NCI-H524 treated with DMSO at 0.1 percent for 48 hours (cell line): ENCODE measurements around the gene NRBP1.

Experiments
- DNase-seq: peaks from one replicate; lab custom pipeline; 2025; lab: John Stamatoyannopoulos, UW

Gene NRBP1

GRCh38 chr2:27428213-27428977, at the start of gene NRBP1:
Gene NRBP1 (plus strand): TSS chr2:27428631. CDS start chr2:27433274, 4,643 bp downstream.
- DNase-seq = peak; percentile 88

GRCh38 chr2:27378809-27379290, 49.6 kb upstream of the NRBP1 start:
- DNase-seq = no peak

GRCh38 chr2:27379383-27379835, 49.0 kb upstream of the NRBP1 start:
- DNase-seq = no peak

- DNase-seq = no peak
Measured at GRCh38 chr2:27379836-27380625, 48.4 kb upstream of the NRBP1 start.

GRCh38 chr2:27380626-27381545, 47.5 kb upstream of the NRBP1 start, which contains the start of gene ZNF513:
Gene ZNF513 (minus strand): TSS chr2:27380734. CDS start chr2:27380526, 208 bp downstream.
- peak; percentile 52 for DNase-seq

- DNase-seq = peak; percentile 58
Measured at GRCh38 chr2:27381577-27382181, 46.8 kb upstream of the NRBP1 start.

GRCh38 chr2:27390822-27391679, 37.4 kb upstream of the NRBP1 start:
- no peak for DNase-seq

GRCh38 chr2:27393225-27393624, 35.2 kb upstream of the NRBP1 start:
- no peak for DNase-seq

GRCh38 chr2:27398962-27399361, 29.5 kb upstream of the NRBP1 start:
- DNase-seq = no peak

GRCh38 chr2:27400348-27401135, 27.9 kb upstream of the NRBP1 start:
- DNase-seq = no peak

GRCh38 chr2:27407798-27408491, 20.5 kb upstream of the NRBP1 start:
- peak; percentile 31 for DNase-seq

GRCh38 chr2:27408601-27409320, 19.7 kb upstream of the NRBP1 start:
- DNase-seq = no peak

GRCh38 chr2:27409321-27410073, 18.9 kb upstream of the NRBP1 start, which contains the start of gene PPM1G:
Gene PPM1G (minus strand): TSS chr2:27409591. CDS start chr2:27409422, 169 bp downstream.
- DNase-seq = peak; percentile 59

GRCh38 chr2:27412419-27413152, 15.8 kb upstream of the NRBP1 start:
- no peak for DNase-seq

- no peak for DNase-seq
Measured at GRCh38 chr2:27416151-27416550, 12.3 kb upstream of the NRBP1 start.

GRCh38 chr2:27420996-27421395, 7.4 kb upstream of the NRBP1 start:
- DNase-seq = no peak
